OCI-LY1 (cell line): ENCODE measurements around the gene XYLT1.

Source experiments
- H2AFZ ChIP-seq: fragments of 200-600 bp; sonication (generic), shearing (Covaris generic); 2 replicates; pipeline ENCODE4 v1.6.0; 2014; ENCODE audit warnings: antibody characterized with exemption, mild to moderate bottlenecking, low read length
- H3F3A ChIP-seq: fragments of 200-600 bp; sonication (generic), shearing (Covaris generic); 2 replicates; pipeline ENCODE4 v1.6.0; 2014; ENCODE audit warnings: mild to moderate bottlenecking, antibody characterized with exemption, low read length, moderate library complexity; ENCODE audit not compliant: insufficient read depth
- H3K27ac ChIP-seq: fragments of 200-600 bp; sonication (generic); 2 replicates; pipeline ENCODE4 v1.5.1; 2014; ENCODE audit warnings: low read length, mixed run types, mild to moderate bottlenecking, low read depth; ENCODE audit not compliant: poor library complexity, severe bottlenecking
- H3K27me3 ChIP-seq: fragments of 200-600 bp; sonication (generic); 2 replicates; pipeline ENCODE4 v1.6.0; 2014; ENCODE audit warnings: antibody characterized with exemption, mild to moderate bottlenecking, low read length, moderate library complexity; ENCODE audit not compliant: insufficient read depth
- H3K36me3 ChIP-seq: fragments of 200-600 bp; sonication (generic); 2 replicates; pipeline ENCODE4 v1.6.1; 2014; ENCODE audit warnings: mild to moderate bottlenecking, antibody characterized with exemption, low read length, moderate library complexity, mixed read lengths; ENCODE audit not compliant: insufficient read depth
- H3K4me1 ChIP-seq: fragments of 200-600 bp; sonication (generic); 2 replicates; pipeline ENCODE4 v1.5.1; 2014; ENCODE audit warnings: mild to moderate bottlenecking, low read length, moderate library complexity; ENCODE audit not compliant: insufficient read depth, severe bottlenecking
- H3K4me2 ChIP-seq: fragments of 200-600 bp; sonication (generic), shearing (Covaris generic); 2 replicates; pipeline ENCODE4 v1.6.1; 2014; ENCODE audit warnings: low read length
- H3K4me3 ChIP-seq: fragments of 200-600 bp; sonication (generic); 2 replicates; pipeline ENCODE4 v1.5.1; 2014; ENCODE audit warnings: low read length, low read depth, mild to moderate bottlenecking, mixed read lengths; ENCODE audit not compliant: poor library complexity, severe bottlenecking
- H3K79me2 ChIP-seq: fragments of 200-600 bp; shearing (Covaris generic); 2 replicates; pipeline ENCODE4 v1.6.1; 2016; ENCODE audit warnings: mixed run types, low read length, mixed read lengths; ENCODE audit not compliant: insufficient read depth
- H3K9ac ChIP-seq: fragments of 200-600 bp; sonication (generic), shearing (Covaris generic); 2 replicates; pipeline ENCODE4 v1.6.1; 2014; ENCODE audit warnings: mild to moderate bottlenecking, low read length, mixed read lengths
- H3K9me2 ChIP-seq: fragments of 200-600 bp; sonication (generic), shearing (Covaris generic); 2 replicates; pipeline ENCODE4 v1.6.1; 2014; ENCODE audit warnings: low read depth, mild to moderate bottlenecking, low read length, mixed read lengths
- H3K9me3 ChIP-seq: fragments of 200-600 bp; shearing (Covaris generic); 2 replicates; pipeline ENCODE4 v1.6.1; 2014; ENCODE audit warnings: low read length, mixed read lengths
- H4K20me1 ChIP-seq: fragments of 200-600 bp; sonication (generic), shearing (Covaris generic); 2 replicates; pipeline ENCODE4 v1.6.0; 2016; ENCODE audit warnings: mild to moderate bottlenecking, low read length; ENCODE audit not compliant: insufficient read depth
- CTCF ChIP-seq: fragments of 200-600 bp; sonication (generic), shearing (Covaris generic); IDR thresholded peaks from 2 replicates; pipeline ENCODE4 v1.5.1; 2017; ENCODE audit warnings: mild to moderate bottlenecking, antibody characterized with exemption, low read length, moderate library complexity, mixed read lengths
- EZH2 ChIP-seq: fragments of 200-600 bp; sonication (generic), shearing (Covaris generic); IDR thresholded peaks from 2 replicates; pipeline ENCODE4 v1.8.0; 2017; ENCODE audit warnings: borderline replicate concordance, mixed run types, mild to moderate bottlenecking, antibody characterized with exemption, low read length, moderate library complexity, mixed read lengths

XYLT1 gene

GRCh38 chr16:17359788-17360390, 110.9 kb downstream of the XYLT1 start:
- no peaks in the 10 kb centered on the region for H4K20me1 ChIP-seq
- no peak overlapping the region; the same call in 1 of the 2 replicates for H3K9ac ChIP-seq
- no peak overlapping the region for H2AFZ ChIP-seq
- H3K4me2 ChIP-seq, result no peak overlapping the region
- no peaks in the 10 kb centered on the region for H3K9me3 ChIP-seq
- H3F3A ChIP-seq, result no peaks in the 10 kb centered on the region
- no peaks in the 10 kb centered on the region for H3K27me3 ChIP-seq
- peaks cover 26% of the 10 kb centered on the region for H3K36me3 ChIP-seq
- peak overlapping the region; percentile 32 for H3K27ac ChIP-seq
- H3K4me1 ChIP-seq, result peaks cover 57% of the 10 kb centered on the region
- H3K79me2 ChIP-seq, result 0 out of 2 replicates have a peak, but pooled peaks cover 8% of the 10 kb centered on the region
- no peaks in the 10 kb centered on the region for H3K9me2 ChIP-seq
- TF ChIP-seq CTCF (no peak), EZH2 (no peak)
- H3K4me3 ChIP-seq, result no peak overlapping the region

GRCh38 chr16:17358846-17359245, 111.9 kb downstream of the XYLT1 start:
- no peak overlapping the region for H2AFZ ChIP-seq
- peaks cover 35% of the 10 kb centered on the region for H3K36me3 ChIP-seq
- no peaks in the 10 kb centered on the region for H3F3A ChIP-seq
- 0 out of 2 replicates have a peak, but pooled peaks cover 4% of the 10 kb centered on the region for H3K79me2 ChIP-seq
- no peaks in the 10 kb centered on the region for H4K20me1 ChIP-seq
- TF ChIP-seq EZH2 (no peak), CTCF (no peak)
- no peak overlapping the region for H3K4me3 ChIP-seq
- no peaks in the 10 kb centered on the region for H3K9me3 ChIP-seq
- peak overlapping the region; percentile 32 for H3K27ac ChIP-seq
- no peaks in the 10 kb centered on the region for H3K9me2 ChIP-seq
- no peak overlapping the region for H3K4me2 ChIP-seq
- H3K27me3 ChIP-seq, result no peaks in the 10 kb centered on the region
- H3K4me1 ChIP-seq, result peaks cover 46% of the 10 kb centered on the region
- no peak overlapping the region for H3K9ac ChIP-seq

GRCh38 chr16:17358355-17358754, 112.4 kb downstream of the XYLT1 start:
- peaks cover 44% of the 10 kb centered on the region for H3K4me1 ChIP-seq
- no peak overlapping the region for H3K9ac ChIP-seq
- no peaks in the 10 kb centered on the region for H4K20me1 ChIP-seq
- no peak overlapping the region for H3K27ac ChIP-seq
- H3K36me3 ChIP-seq, result peaks cover 35% of the 10 kb centered on the region
- H3F3A ChIP-seq, result no peaks in the 10 kb centered on the region
- H3K9me2 ChIP-seq, result no peaks in the 10 kb centered on the region
- H3K27me3 ChIP-seq, result no peaks in the 10 kb centered on the region
- no peak overlapping the region for H3K4me2 ChIP-seq
- 0 out of 2 replicates have a peak, but pooled peaks cover 2% of the 10 kb centered on the region for H3K79me2 ChIP-seq
- H2AFZ ChIP-seq, result no peak overlapping the region
- H3K9me3 ChIP-seq, result no peaks in the 10 kb centered on the region
- TF ChIP-seq EZH2 (no peak), CTCF (no peak)
- no peak overlapping the region for H3K4me3 ChIP-seq
